ENCODE data around the gene LMF1.

DNA sequence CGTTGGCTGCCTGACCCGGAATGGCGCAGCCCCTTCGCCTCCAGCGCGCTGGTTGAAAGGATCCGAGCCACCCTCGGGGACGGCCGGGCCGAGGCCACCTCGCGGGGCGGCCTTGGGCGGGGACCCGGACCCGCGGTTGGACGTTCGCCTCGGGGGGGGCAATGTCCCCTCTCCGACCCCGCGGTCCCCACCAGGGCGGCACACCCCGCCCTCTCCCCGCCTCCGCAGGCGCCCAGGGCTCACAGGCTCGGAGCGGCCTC is 9.7 kb upstream of the LMF1 start:
- no peak for TF ChIP-seq POLR2A (IDR thresholded peaks at IDR 0.05)
- TF ChIP-seq, protein P1, sequence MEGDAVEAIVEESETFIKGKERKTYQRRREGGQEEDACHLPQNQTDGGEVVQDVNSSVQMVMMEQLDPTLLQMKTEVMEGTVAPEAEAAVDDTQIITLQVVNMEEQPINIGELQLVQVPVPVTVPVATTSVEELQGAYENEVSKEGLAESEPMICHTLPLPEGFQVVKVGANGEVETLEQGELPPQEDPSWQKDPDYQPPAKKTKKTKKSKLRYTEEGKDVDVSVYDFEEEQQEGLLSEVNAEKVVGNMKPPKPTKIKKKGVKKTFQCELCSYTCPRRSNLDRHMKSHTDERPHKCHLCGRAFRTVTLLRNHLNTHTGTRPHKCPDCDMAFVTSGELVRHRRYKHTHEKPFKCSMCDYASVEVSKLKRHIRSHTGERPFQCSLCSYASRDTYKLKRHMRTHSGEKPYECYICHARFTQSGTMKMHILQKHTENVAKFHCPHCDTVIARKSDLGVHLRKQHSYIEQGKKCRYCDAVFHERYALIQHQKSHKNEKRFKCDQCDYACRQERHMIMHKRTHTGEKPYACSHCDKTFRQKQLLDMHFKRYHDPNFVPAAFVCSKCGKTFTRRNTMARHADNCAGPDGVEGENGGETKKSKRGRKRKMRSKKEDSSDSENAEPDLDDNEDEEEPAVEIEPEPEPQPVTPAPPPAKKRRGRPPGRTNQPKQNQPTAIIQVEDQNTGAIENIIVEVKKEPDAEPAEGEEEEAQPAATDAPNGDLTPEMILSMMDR (IDR thresholded peaks at IDR 0.05) = no peak
